ENCODE results near the gene DNAI2. TPM values are rescaled to one million over a fixed set of nuclear protein-coding genes. Genes with fewer than 3 reads are reported as not detected.
"Not testable (repeated sequence)": the region's sequence is repeated elsewhere in the genome, so short reads cannot be mapped to it uniquely, and the experiment has no call there.

The DNAI2 gene
- total and polyA plus RNA-seq, 2 donors from 2014 or later, result 0.22 TPM; not detected in 1

GRCh38 chr17:74260525-74260850 is 13.5 kb upstream of the DNAI2 start:
- Histone ChIP-seq H3K9me3 (ENCODE audit: control insufficient read depth in 2 of 3, insufficient read depth in 1 of 3, low read length in 3 of 3) (no peaks in the 10 kb centered on the region), H3K4me3 (ENCODE audit: low read length in 3 of 3) (no peak overlapping the region), H3K27ac (ENCODE audit: low read depth in 2 of 2, low read length in 2 of 2) (no peak overlapping the region), H3K27me3 (ENCODE audit: control insufficient read depth, insufficient read depth, low read length) (no peaks in the 10 kb centered on the region), H3K4me1 (ENCODE audit: control insufficient read depth in 2 of 3, insufficient read depth in 2 of 3, low read depth in 1 of 3, low read length in 3 of 3) (no peaks in the 10 kb centered on the region), H3K9ac (ENCODE audit: low read length in 3 of 3) (no peak overlapping the region), H3K36me3 (ENCODE audit: control insufficient read depth in 2 of 3, insufficient read depth in 3 of 3, low read length in 3 of 3) (no peaks in the 10 kb centered on the region)
- no peak for FAIRE-seq
- intact Hi-C loops (cut with DNase I), result no loop called here
- TF ChIP-seq CTCF (IDR thresholded peaks at IDR 0.05; ENCODE audit: borderline replicate concordance, extremely low read depth, insufficient read depth), result no peak
- DNase-seq, result no peak

GRCh38 chr17:74262601-74263000 is 11.4 kb upstream of the DNAI2 start:
- FAIRE-seq (no peak), DNase-seq (no peak)
- H3K27ac ChIP-seq (ENCODE audit: low read depth in 2 of 2, low read length in 2 of 2), result no peak overlapping the region
- H3K9ac ChIP-seq (ENCODE audit: low read length in 3 of 3), result no peak overlapping the region
- H3K4me3 ChIP-seq (ENCODE audit: low read length in 3 of 3), result no peak overlapping the region
- H3K9me3 ChIP-seq (ENCODE audit: control insufficient read depth in 2 of 3, insufficient read depth in 1 of 3, low read length in 3 of 3), result no peaks in the 10 kb centered on the region
- H3K4me1 ChIP-seq (ENCODE audit: control insufficient read depth in 2 of 3, insufficient read depth in 2 of 3, low read depth in 1 of 3, low read length in 3 of 3), result no peaks in the 10 kb centered on the region
- intact Hi-C loops (cut with DNase I), result no loop called here
- TF ChIP-seq CTCF (IDR thresholded peaks at IDR 0.05; ENCODE audit: borderline replicate concordance, extremely low read depth, insufficient read depth), result no peak
- H3K27me3 ChIP-seq (ENCODE audit: control insufficient read depth, insufficient read depth, low read length), result no peaks in the 10 kb centered on the region
- no peaks in the 10 kb centered on the region for H3K36me3 ChIP-seq (ENCODE audit: control insufficient read depth in 2 of 3, insufficient read depth in 3 of 3, low read length in 3 of 3)

GRCh38 chr17:74267054-74267453 is 7.0 kb upstream of the DNAI2 start:
- DNase-seq; H3K36me3 ChIP-seq (ENCODE audit: control insufficient read depth in 2 of 3, insufficient read depth in 3 of 3, low read length in 3 of 3); H3K27me3 ChIP-seq (ENCODE audit: control insufficient read depth, insufficient read depth, low read length); H3K4me1 ChIP-seq (ENCODE audit: control insufficient read depth in 2 of 3, insufficient read depth in 2 of 3, low read depth in 1 of 3, low read length in 3 of 3); H3K27ac ChIP-seq (ENCODE audit: low read depth in 2 of 2, low read length in 2 of 2); H3K4me3 ChIP-seq (ENCODE audit: low read length in 3 of 3); H3K9ac ChIP-seq (ENCODE audit: low read length in 3 of 3); H3K9me3 ChIP-seq (ENCODE audit: control insufficient read depth in 2 of 3, insufficient read depth in 1 of 3, low read length in 3 of 3); intact Hi-C loops (cut with DNase I); FAIRE-seq: not testable (repeated sequence)

- H3K9ac ChIP-seq (ENCODE audit: low read length in 3 of 3), result no peak overlapping the region
- H3K9me3 ChIP-seq (ENCODE audit: control insufficient read depth in 2 of 3, insufficient read depth in 1 of 3, low read length in 3 of 3), result no peaks in the 10 kb centered on the region
- H3K4me1 ChIP-seq (ENCODE audit: control insufficient read depth in 2 of 3, insufficient read depth in 2 of 3, low read depth in 1 of 3, low read length in 3 of 3), result no peaks in the 10 kb centered on the region
- no peak overlapping the region for H3K4me3 ChIP-seq (ENCODE audit: low read length in 3 of 3)
- no peaks in the 10 kb centered on the region for H3K36me3 ChIP-seq (ENCODE audit: control insufficient read depth in 2 of 3, insufficient read depth in 3 of 3, low read length in 3 of 3)
- FAIRE-seq, result no peak
- DNase-seq, result no peak
- no peak overlapping the region for H3K27ac ChIP-seq (ENCODE audit: low read depth in 2 of 2, low read length in 2 of 2)
- intact Hi-C loops (cut with DNase I), result no loop called here
- no peaks in the 10 kb centered on the region for H3K27me3 ChIP-seq (ENCODE audit: control insufficient read depth, insufficient read depth, low read length)
- TF ChIP-seq CTCF (IDR thresholded peaks at IDR 0.05; ENCODE audit: borderline replicate concordance, extremely low read depth, insufficient read depth), result no peak
Measured at GRCh38 chr17:74267579-74267978, 6.5 kb upstream of the DNAI2 start.

Data from kidney (tissue), 14 donors.